ENCODE data around the gene INTS3.

The INTS3 gene

GRCh38 chr1:153682730-153683129 is 45.1 kb upstream of the INTS3 start:
- TF ChIP-seq USF1 (IDR thresholded peaks at IDR 0.05) (no peak), ZBTB7A (IDR thresholded peaks at IDR 0.05; ENCODE audit: low read depth) (no peak), REST (IDR thresholded peaks at IDR 0.05; ENCODE audit: low read depth) (no peak), FOXM1 (IDR thresholded peaks at IDR 0.05; ENCODE audit: borderline replicate concordance, low read depth) (no peak), YY1 (IDR thresholded peaks at IDR 0.05; ENCODE audit: low read depth) (no peak), CREB1 (IDR thresholded peaks at IDR 0.05; ENCODE audit: low read depth) (no peak), RAD21 (IDR thresholded peaks at IDR 0.05; ENCODE audit: low read depth) (no peak), MAX (IDR thresholded peaks at IDR 0.05) (no peak), TEAD4 (IDR thresholded peaks at IDR 0.05) (no peak), EP300 (IDR thresholded peaks at IDR 0.05; ENCODE audit: borderline replicate concordance) (no peak), EGR1 (IDR thresholded peaks at IDR 0.05) (no peak), CEBPB (IDR thresholded peaks at IDR 0.05) (no peak), TCF12 (IDR thresholded peaks at IDR 0.05; ENCODE audit: low read depth) (no peak), TAF1 (IDR thresholded peaks at IDR 0.05; ENCODE audit: low read depth) (no peak), NFIC (IDR thresholded peaks at IDR 0.05) (no peak)

GRCh38 chr1:153683854-153684253 is 44.0 kb upstream of the INTS3 start:
- no peak for TF ChIP-seq NFIC (IDR thresholded peaks at IDR 0.05)
- no peak for TF ChIP-seq USF1 (IDR thresholded peaks at IDR 0.05)
- TF ChIP-seq REST (IDR thresholded peaks at IDR 0.05; ENCODE audit: low read depth): no peak
- TF ChIP-seq RAD21 (IDR thresholded peaks at IDR 0.05; ENCODE audit: low read depth): no peak
- TF ChIP-seq CEBPB (IDR thresholded peaks at IDR 0.05): no peak
- TF ChIP-seq EP300 (IDR thresholded peaks at IDR 0.05; ENCODE audit: borderline replicate concordance): no peak
- no peak for TF ChIP-seq TCF12 (IDR thresholded peaks at IDR 0.05; ENCODE audit: low read depth)
- no peak for TF ChIP-seq TEAD4 (IDR thresholded peaks at IDR 0.05)

- TF ChIP-seq CREB1 (IDR thresholded peaks at IDR 0.05; ENCODE audit: low read depth) (no peak), ZBTB7A (IDR thresholded peaks at IDR 0.05; ENCODE audit: low read depth) (no peak), TAF1 (IDR thresholded peaks at IDR 0.05; ENCODE audit: low read depth) (no peak)
These were observed 43.0 kb upstream of the INTS3 start for GRCh38 chr1:153684892-153685291.

GRCh38 chr1:153685544-153686340 is 42.1 kb upstream of the INTS3 start:
- TF ChIP-seq MAX (IDR thresholded peaks at IDR 0.05): no peak
- no peak for TF ChIP-seq NFIC (IDR thresholded peaks at IDR 0.05)
- TF ChIP-seq CREB1 (IDR thresholded peaks at IDR 0.05; ENCODE audit: low read depth): no peak
- no peak for TF ChIP-seq EP300 (IDR thresholded peaks at IDR 0.05; ENCODE audit: borderline replicate concordance)
- TF ChIP-seq TAF1 (IDR thresholded peaks at IDR 0.05; ENCODE audit: low read depth): no peak
- no peak for TF ChIP-seq TCF12 (IDR thresholded peaks at IDR 0.05; ENCODE audit: low read depth)
- no peak for TF ChIP-seq RAD21 (IDR thresholded peaks at IDR 0.05; ENCODE audit: low read depth)
- no peak for TF ChIP-seq ZBTB7A (IDR thresholded peaks at IDR 0.05; ENCODE audit: low read depth)
- no peak for TF ChIP-seq USF1 (IDR thresholded peaks at IDR 0.05)
- no peak for TF ChIP-seq CEBPB (IDR thresholded peaks at IDR 0.05)
- TF ChIP-seq EGR1 (IDR thresholded peaks at IDR 0.05): no peak
- TF ChIP-seq YY1 (IDR thresholded peaks at IDR 0.05; ENCODE audit: low read depth): no peak
- no peak for TF ChIP-seq FOXM1 (IDR thresholded peaks at IDR 0.05; ENCODE audit: borderline replicate concordance, low read depth)
- TF ChIP-seq REST (IDR thresholded peaks at IDR 0.05; ENCODE audit: low read depth): no peak
- no peak for TF ChIP-seq TEAD4 (IDR thresholded peaks at IDR 0.05)
